ENCODE results near the gene CGNL1. TPM values are rescaled to one million over a fixed set of nuclear protein-coding genes. Genes with fewer than 3 reads are reported as not detected.
A peak's percentile ranks its signal among the peaks of the same experiment; 100 is the strongest.

Gene CGNL1
- polyA plus RNA-seq, 1 of the 3 experiments (the other 2 are of a cell fraction) = 0.23 TPM

DNA sequence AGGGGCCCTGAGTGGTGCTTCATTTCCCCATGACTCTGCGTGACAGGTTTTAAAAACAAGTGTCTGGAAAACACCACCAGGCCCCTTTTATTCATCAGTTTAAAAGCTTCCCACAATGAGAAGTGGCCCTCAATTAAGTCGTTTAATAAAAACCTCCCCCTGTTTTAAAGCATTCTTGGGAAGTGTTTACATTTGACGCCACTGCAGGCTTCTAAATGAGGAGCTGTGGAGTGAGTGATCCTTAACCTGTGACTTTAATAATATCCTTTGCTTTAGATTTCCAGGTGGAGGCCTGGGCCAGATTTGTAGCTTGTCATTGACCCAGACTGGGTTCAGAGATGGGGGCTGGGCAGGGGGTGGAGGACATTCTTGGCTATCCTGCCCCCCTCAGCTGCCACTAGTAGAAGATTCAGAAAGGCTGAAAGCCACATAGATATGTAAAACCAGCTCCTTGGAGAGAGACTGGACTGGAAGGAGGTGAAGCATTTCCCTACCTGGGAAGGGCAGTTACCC is 11.3 kb downstream of the CGNL1 start:
- 57% methylated on average over 3 of the region's 3 CpGs for WGBS (ENCODE audit: low lambda C conversion rate)
- no peaks in the 10 kb centered on the region for H3K9me2 ChIP-seq
- no peaks in the 10 kb centered on the region for H3F3A ChIP-seq (replicated peaks; ENCODE audit: insufficient read depth)
- no peak for TF ChIP-seq CHD2 (IDR thresholded peaks at IDR 0.05; ENCODE audit: low read length, partially characterized antibody)
- H2AFZ ChIP-seq (ENCODE audit: low read depth) = no peak overlapping the region
- H3K27me3 ChIP-seq (ENCODE audit: insufficient read depth) = no peaks in the 10 kb centered on the region
- H3K4me1 ChIP-seq (ENCODE audit: control insufficient read depth in 1 of 2, insufficient read depth in 2 of 2, low read depth in 1 of 2, low read length in 1 of 2) = peaks cover 0 to 21% of the 10 kb centered on the region in 2 experiments; a peak in 1 of 4 replicates
- H3K9ac ChIP-seq = no peak overlapping the region
- peak overlapping the region in 1 of 2 experiments; percentile 6; a peak in 1 of 4 replicates for H3K27ac ChIP-seq (ENCODE audit: low read depth in 2 of 2, low read length in 1 of 2)
- H3K4me3 ChIP-seq (ENCODE audit: low read depth in 2 of 2, low read length in 1 of 2) = no peak overlapping the region
- H3K4me2 ChIP-seq = no peak overlapping the region
- H3K79me2 ChIP-seq (ENCODE audit: insufficient read depth) = no peaks in the 10 kb centered on the region
- no peaks in the 10 kb centered on the region for H3K9me3 ChIP-seq
- ChIA-PET POLR2A (no interaction called here), CTCF (interaction anchor here (0.9 to 1.4 kb wide), 5 partner anchors 11 to 158 kb away, joined by 3 to 5 read pairs (median 3); no protein-coding TSS in a partner anchor)
- H4K20me1 ChIP-seq (ENCODE audit: insufficient read depth) = no peaks in the 10 kb centered on the region
- DNase-seq = no peak
- no peaks in the 10 kb centered on the region for H3K36me3 ChIP-seq (replicated peaks in 1 of 2; ENCODE audit: control insufficient read depth in 1 of 2, insufficient read depth in 2 of 2, low read length in 1 of 2)

DNA sequence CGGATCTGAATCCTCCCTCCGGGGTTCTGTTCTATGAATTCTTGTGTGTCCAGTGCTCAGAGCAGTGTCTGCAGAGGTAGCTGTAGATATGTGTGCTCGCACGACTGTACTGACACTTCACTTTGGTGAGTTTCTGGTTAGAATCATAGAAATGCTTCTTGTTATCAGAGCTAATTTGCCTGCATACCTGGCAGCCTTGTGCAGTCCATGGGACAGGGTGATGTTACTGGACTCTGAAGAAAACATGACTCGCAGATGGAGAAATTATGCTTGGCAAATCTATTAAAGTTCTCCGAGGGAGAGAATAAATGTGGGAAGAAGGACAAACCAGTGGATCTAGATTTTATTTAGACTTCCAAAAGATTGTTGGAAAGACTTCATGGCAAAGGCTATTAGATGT is 12.2 kb downstream of the CGNL1 start:
- Histone ChIP-seq H3K79me2 (ENCODE audit: insufficient read depth) (no peaks in the 10 kb centered on the region), H3K9me3 (no peaks in the 10 kb centered on the region), H3K27ac (ENCODE audit: low read depth in 2 of 2, low read length in 1 of 2) (no peak overlapping the region), H2AFZ (ENCODE audit: low read depth) (no peak overlapping the region), H3K9ac (no peak overlapping the region), H3K4me1 (ENCODE audit: control insufficient read depth in 1 of 2, insufficient read depth in 2 of 2, low read depth in 1 of 2, low read length in 1 of 2) (peaks cover 0 to 21% of the 10 kb centered on the region in 2 experiments; a peak in 1 of 4 replicates), H3K4me3 (ENCODE audit: low read depth in 2 of 2, low read length in 1 of 2) (no peak overlapping the region), H3F3A (replicated peaks; ENCODE audit: insufficient read depth) (no peaks in the 10 kb centered on the region), H4K20me1 (ENCODE audit: insufficient read depth) (no peaks in the 10 kb centered on the region), H3K27me3 (ENCODE audit: insufficient read depth) (no peaks in the 10 kb centered on the region), H3K36me3 (replicated peaks in 1 of 2; ENCODE audit: control insufficient read depth in 1 of 2, insufficient read depth in 2 of 2, low read length in 1 of 2) (no peaks in the 10 kb centered on the region), H3K9me2 (no peaks in the 10 kb centered on the region), H3K4me2 (no peak overlapping the region)
- 83% methylated on average over 6 of the region's 6 CpGs for WGBS (ENCODE audit: low lambda C conversion rate)
- POLR2A ChIA-PET = no interaction called here
- CTCF ChIA-PET = interaction anchor here (1.1 to 1.4 kb wide), 2 partner anchors 139 to 157 kb away, joined by 3 to 5 read pairs; no protein-coding TSS in a partner anchor
- DNase-seq = no peak
- TF ChIP-seq, protein P1, sequence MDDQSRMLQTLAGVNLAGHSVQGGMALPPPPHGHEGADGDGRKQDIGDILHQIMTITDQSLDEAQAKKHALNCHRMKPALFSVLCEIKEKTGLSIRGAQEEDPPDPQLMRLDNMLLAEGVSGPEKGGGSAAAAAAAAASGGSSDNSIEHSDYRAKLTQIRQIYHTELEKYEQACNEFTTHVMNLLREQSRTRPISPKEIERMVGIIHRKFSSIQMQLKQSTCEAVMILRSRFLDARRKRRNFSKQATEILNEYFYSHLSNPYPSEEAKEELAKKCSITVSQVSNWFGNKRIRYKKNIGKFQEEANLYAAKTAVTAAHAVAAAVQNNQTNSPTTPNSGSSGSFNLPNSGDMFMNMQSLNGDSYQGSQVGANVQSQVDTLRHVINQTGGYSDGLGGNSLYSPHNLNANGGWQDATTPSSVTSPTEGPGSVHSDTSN (IDR thresholded peaks at IDR 0.05) = no peak
- TF ChIP-seq MEF2A (IDR thresholded peaks at IDR 0.05; ENCODE audit: borderline replicate concordance, low read depth) = no peak
- TF ChIP-seq MXI1 (IDR thresholded peaks at IDR 0.05; ENCODE audit: low read depth, low read length) = no peak
- TF ChIP-seq, protein P2, sequence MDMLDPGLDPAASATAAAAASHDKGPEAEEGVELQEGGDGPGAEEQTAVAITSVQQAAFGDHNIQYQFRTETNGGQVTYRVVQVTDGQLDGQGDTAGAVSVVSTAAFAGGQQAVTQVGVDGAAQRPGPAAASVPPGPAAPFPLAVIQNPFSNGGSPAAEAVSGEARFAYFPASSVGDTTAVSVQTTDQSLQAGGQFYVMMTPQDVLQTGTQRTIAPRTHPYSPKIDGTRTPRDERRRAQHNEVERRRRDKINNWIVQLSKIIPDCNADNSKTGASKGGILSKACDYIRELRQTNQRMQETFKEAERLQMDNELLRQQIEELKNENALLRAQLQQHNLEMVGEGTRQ (IDR thresholded peaks at IDR 0.05; ENCODE audit: borderline replicate concordance, low read depth, low read length) = no peak
- TF ChIP-seq RAD21 (IDR thresholded peaks at IDR 0.05; ENCODE audit: low read length) = no peak
- TF ChIP-seq TAF1 (IDR thresholded peaks at IDR 0.05; ENCODE audit: borderline replicate concordance, low read depth, low read length) = no peak
- TF ChIP-seq JUND (IDR thresholded peaks at IDR 0.05) = no peak
- no peak for TF ChIP-seq SMC3 (IDR thresholded peaks at IDR 0.05; ENCODE audit: low read depth, low read length)
- TF ChIP-seq CHD2 (IDR thresholded peaks at IDR 0.05; ENCODE audit: low read length, partially characterized antibody) = no peak
- TF ChIP-seq RCOR1 (IDR thresholded peaks at IDR 0.05; ENCODE audit: low read length) = no peak
- TF ChIP-seq, protein P3, sequence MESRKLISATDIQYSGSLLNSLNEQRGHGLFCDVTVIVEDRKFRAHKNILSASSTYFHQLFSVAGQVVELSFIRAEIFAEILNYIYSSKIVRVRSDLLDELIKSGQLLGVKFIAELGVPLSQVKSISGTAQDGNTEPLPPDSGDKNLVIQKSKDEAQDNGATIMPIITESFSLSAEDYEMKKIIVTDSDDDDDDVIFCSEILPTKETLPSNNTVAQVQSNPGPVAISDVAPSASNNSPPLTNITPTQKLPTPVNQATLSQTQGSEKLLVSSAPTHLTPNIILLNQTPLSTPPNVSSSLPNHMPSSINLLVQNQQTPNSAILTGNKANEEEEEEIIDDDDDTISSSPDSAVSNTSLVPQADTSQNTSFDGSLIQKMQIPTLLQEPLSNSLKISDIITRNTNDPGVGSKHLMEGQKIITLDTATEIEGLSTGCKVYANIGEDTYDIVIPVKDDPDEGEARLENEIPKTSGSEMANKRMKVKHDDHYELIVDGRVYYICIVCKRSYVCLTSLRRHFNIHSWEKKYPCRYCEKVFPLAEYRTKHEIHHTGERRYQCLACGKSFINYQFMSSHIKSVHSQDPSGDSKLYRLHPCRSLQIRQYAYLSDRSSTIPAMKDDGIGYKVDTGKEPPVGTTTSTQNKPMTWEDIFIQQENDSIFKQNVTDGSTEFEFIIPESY (IDR thresholded peaks at IDR 0.05; ENCODE audit: borderline replicate concordance, low read depth) = no peak
- no peak for TF ChIP-seq TCF12 (IDR thresholded peaks at IDR 0.05)
- no peak for TF ChIP-seq TEAD4 (IDR thresholded peaks at IDR 0.05; ENCODE audit: borderline replicate concordance, insufficient read depth)
- TF ChIP-seq POLR2AphosphoS5 (IDR thresholded peaks at IDR 0.05; ENCODE audit: low read depth, low read length) = no peak
- TF ChIP-seq, protein P4, sequence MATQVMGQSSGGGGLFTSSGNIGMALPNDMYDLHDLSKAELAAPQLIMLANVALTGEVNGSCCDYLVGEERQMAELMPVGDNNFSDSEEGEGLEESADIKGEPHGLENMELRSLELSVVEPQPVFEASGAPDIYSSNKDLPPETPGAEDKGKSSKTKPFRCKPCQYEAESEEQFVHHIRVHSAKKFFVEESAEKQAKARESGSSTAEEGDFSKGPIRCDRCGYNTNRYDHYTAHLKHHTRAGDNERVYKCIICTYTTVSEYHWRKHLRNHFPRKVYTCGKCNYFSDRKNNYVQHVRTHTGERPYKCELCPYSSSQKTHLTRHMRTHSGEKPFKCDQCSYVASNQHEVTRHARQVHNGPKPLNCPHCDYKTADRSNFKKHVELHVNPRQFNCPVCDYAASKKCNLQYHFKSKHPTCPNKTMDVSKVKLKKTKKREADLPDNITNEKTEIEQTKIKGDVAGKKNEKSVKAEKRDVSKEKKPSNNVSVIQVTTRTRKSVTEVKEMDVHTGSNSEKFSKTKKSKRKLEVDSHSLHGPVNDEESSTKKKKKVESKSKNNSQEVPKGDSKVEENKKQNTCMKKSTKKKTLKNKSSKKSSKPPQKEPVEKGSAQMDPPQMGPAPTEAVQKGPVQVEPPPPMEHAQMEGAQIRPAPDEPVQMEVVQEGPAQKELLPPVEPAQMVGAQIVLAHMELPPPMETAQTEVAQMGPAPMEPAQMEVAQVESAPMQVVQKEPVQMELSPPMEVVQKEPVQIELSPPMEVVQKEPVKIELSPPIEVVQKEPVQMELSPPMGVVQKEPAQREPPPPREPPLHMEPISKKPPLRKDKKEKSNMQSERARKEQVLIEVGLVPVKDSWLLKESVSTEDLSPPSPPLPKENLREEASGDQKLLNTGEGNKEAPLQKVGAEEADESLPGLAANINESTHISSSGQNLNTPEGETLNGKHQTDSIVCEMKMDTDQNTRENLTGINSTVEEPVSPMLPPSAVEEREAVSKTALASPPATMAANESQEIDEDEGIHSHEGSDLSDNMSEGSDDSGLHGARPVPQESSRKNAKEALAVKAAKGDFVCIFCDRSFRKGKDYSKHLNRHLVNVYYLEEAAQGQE (IDR thresholded peaks at IDR 0.05; ENCODE audit: low read depth, low read length) = no peak
- TF ChIP-seq YY1 (IDR thresholded peaks at IDR 0.05; ENCODE audit: low read depth) = no peak
- TF ChIP-seq, protein P5, sequence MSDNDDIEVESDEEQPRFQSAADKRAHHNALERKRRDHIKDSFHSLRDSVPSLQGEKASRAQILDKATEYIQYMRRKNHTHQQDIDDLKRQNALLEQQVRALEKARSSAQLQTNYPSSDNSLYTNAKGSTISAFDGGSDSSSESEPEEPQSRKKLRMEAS (IDR thresholded peaks at IDR 0.05; ENCODE audit: low read depth) = no peak
- no peak for TF ChIP-seq EP300 (IDR thresholded peaks at IDR 0.05; ENCODE audit: borderline replicate concordance in 1 of 2, low read depth in 1 of 2, low read length in 1 of 2)
